Memory B cell (primary cell): ENCODE results near the gene CERS6.

Experiments
- ATAC-seq: fragments of 150-1000 bp; cut with Tn5 transposase; 2 replicates; pipeline ENCODE4 v1.10.0; 2021; ENCODE audit warnings: low read depth, mild to moderate bottlenecking, moderate library complexity
- DNase-seq, 2 donors: peaks; one replicate each; pipeline ENCODE4 v3.0.0; 2022; ENCODE audit warnings: low spot score in 2 of 2
- H3K27ac Mint-ChIP-seq: one replicate; pipeline ENCODE4 v1.8.0; 2022; ENCODE audit warnings: mild to moderate bottlenecking, moderate library complexity, mixed read lengths
- H3K27me3 Mint-ChIP-seq: one replicate; pipeline ENCODE4 v1.8.0; 2022; ENCODE audit warnings: mixed read lengths
- H3K36me3 Mint-ChIP-seq: one replicate; pipeline ENCODE4 v1.8.0; 2022; ENCODE audit warnings: mild to moderate bottlenecking, mixed read lengths
- H3K4me1 Mint-ChIP-seq: one replicate; pipeline ENCODE4 v1.8.0; 2022; ENCODE audit warnings: mixed read lengths
- H3K4me3 Mint-ChIP-seq: one replicate; pipeline ENCODE4 v1.8.0; 2022; ENCODE audit warnings: mild to moderate bottlenecking, moderate library complexity, mixed read lengths
- H3K9me3 Mint-ChIP-seq: one replicate; pipeline ENCODE4 v1.8.0; 2022; ENCODE audit warnings: mixed read lengths

Gene CERS6

DNA sequence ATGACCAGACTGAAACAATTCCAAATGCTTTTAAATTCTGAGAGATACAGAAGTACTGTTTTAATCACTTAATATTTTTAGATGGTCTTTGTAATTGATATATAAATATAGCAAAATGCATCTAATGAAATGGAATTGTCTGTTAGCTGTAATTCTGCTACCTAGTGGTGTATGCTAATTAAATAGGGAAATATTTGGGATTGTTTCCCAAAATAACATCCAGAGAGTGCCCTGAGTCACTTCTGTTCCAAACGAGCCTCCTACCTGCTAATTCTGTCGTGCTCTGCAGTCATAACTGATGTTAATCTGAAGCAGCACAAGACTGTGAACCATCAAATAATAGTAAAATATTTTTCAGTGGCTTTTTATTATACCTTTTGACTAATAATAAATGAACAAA lies 274.9 kb downstream of the CERS6 start:
- H3K4me3 Mint-ChIP-seq, result no peak overlapping the region
- H3K4me1 Mint-ChIP-seq, result no peaks in the 10 kb centered on the region
- H3K36me3 Mint-ChIP-seq, result no peaks in the 10 kb centered on the region
- H3K27ac Mint-ChIP-seq, result no peak overlapping the region
- H3K27me3 Mint-ChIP-seq, result no peaks in the 10 kb centered on the region
- H3K9me3 Mint-ChIP-seq, result no peaks in the 10 kb centered on the region
- ATAC-seq (no peak), DNase-seq (no peak)

- no peak overlapping the region for H3K4me3 Mint-ChIP-seq
Measured at GRCh38 chr2:168731616-168732015, 275.5 kb downstream of the CERS6 start.

DNA sequence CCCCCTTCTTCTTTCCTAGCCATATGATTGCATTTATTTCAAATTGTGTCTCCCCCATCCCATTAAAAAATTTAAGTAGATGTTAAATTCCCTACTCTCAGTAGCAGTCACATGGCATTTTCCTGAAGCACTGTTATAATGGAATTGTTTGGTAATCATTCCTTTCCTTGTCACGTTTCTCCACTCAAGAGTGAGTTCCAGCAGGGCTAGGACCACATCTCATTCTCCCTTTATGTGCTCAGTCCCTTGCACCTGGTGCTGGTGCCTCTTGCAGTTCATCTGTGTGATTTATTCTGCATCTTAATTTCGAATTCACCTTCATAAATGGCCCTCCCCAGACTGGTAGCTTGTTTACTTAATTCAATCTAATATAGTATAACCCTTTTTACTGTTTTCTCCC lies 276.0 kb downstream of the CERS6 start:
- Mint-ChIP-seq H3K27me3 (no peaks in the 10 kb centered on the region), H3K4me1 (no peaks in the 10 kb centered on the region), H3K27ac (no peak overlapping the region), H3K36me3 (no peaks in the 10 kb centered on the region), H3K9me3 (no peaks in the 10 kb centered on the region), H3K4me3 (no peak overlapping the region)
- DNase-seq (no peak), ATAC-seq (no peak)

More at GRCh38 chr2:168731616-168732015, 275.5 kb downstream of the CERS6 start:
- no peaks in the 10 kb centered on the region for H3K9me3 Mint-ChIP-seq
- no peak for ATAC-seq
- DNase-seq, result no peak
- no peaks in the 10 kb centered on the region for H3K4me1 Mint-ChIP-seq
- no peaks in the 10 kb centered on the region for H3K27me3 Mint-ChIP-seq
- H3K36me3 Mint-ChIP-seq, result no peaks in the 10 kb centered on the region
- H3K27ac Mint-ChIP-seq, result no peak overlapping the region

DNA sequence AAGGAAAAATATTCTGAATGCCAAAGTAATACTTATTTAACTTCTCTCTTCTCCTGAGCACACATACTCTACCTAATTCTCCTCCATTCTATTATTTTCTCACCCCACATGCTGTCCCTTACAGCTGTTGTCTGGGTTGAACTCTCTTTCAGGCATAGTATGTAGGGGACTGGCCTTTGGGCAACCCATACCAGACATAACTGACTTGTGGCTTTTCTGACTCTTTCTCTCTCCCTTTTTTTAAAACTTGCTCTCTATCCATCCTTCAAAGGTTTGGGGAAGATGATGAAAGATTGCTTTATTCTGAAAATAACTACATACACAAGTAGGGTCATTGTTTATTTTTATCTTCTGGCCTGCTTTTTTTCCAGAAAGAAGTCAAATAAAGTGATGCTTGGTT lies 276.4 kb downstream of the CERS6 start:
- Mint-ChIP-seq H3K27me3 (no peaks in the 10 kb centered on the region), H3K4me3 (no peak overlapping the region), H3K27ac (no peak overlapping the region), H3K36me3 (no peaks in the 10 kb centered on the region), H3K9me3 (no peaks in the 10 kb centered on the region), H3K4me1 (no peaks in the 10 kb centered on the region)
- no peak for ATAC-seq
- no peak for DNase-seq

GRCh38 chr2:168734199-168734760 lies 278.2 kb downstream of the CERS6 start:
- Mint-ChIP-seq H3K36me3 (no peaks in the 10 kb centered on the region), H3K9me3 (no peaks in the 10 kb centered on the region), H3K27me3 (no peaks in the 10 kb centered on the region), H3K4me3 (no peak overlapping the region), H3K4me1 (no peaks in the 10 kb centered on the region), H3K27ac (no peak overlapping the region)
- ATAC-seq (no peak), DNase-seq (no peak)

GRCh38 chr2:168736649-168737445 lies 280.8 kb downstream of the CERS6 start:
- Mint-ChIP-seq H3K27me3 (no peaks in the 10 kb centered on the region), H3K9me3 (no peaks in the 10 kb centered on the region), H3K27ac (no peak overlapping the region), H3K4me1 (no peaks in the 10 kb centered on the region), H3K4me3 (no peak overlapping the region), H3K36me3 (no peaks in the 10 kb centered on the region)
- ATAC-seq (no peak), DNase-seq (no peak)

GRCh38 chr2:168738062-168738461 lies 282.0 kb downstream of the CERS6 start:
- no peaks in the 10 kb centered on the region for H3K27me3 Mint-ChIP-seq
- ATAC-seq (no peak), DNase-seq (no peak)
- H3K4me3 Mint-ChIP-seq, result no peak overlapping the region
- H3K9me3 Mint-ChIP-seq, result no peaks in the 10 kb centered on the region
- H3K27ac Mint-ChIP-seq, result no peak overlapping the region
- no peaks in the 10 kb centered on the region for H3K36me3 Mint-ChIP-seq
- H3K4me1 Mint-ChIP-seq, result no peaks in the 10 kb centered on the region

GRCh38 chr2:168740360-168740759 lies 284.3 kb downstream of the CERS6 start:
- H3K9me3 Mint-ChIP-seq, result no peaks in the 10 kb centered on the region
- H3K4me3 Mint-ChIP-seq, result no peak overlapping the region
- H3K27ac Mint-ChIP-seq, result no peak overlapping the region
- H3K27me3 Mint-ChIP-seq, result no peaks in the 10 kb centered on the region
- no peaks in the 10 kb centered on the region for H3K4me1 Mint-ChIP-seq
- H3K36me3 Mint-ChIP-seq, result no peaks in the 10 kb centered on the region
- no peak for DNase-seq
- ATAC-seq, result no peak

DNA sequence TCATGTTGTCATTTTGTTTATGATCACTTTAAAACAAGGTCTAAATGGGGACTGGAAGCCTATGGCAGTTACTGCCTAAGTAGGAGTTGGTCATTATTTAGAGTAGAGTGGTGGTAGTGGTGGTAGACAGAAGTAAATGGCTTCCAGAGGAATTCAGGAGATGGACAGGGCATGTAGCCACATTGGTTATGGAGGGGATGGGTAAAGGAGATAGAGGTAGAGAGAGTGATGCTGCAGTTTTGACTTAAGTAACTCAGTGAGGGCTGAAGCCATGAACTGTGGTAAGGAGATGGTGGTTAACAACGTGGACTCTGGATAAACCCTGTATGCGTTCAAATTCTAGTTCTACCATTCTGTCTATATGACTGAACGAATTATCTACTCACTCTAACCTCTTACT lies 284.7 kb downstream of the CERS6 start:
- Mint-ChIP-seq H3K36me3 (no peaks in the 10 kb centered on the region), H3K4me3 (no peak overlapping the region), H3K4me1 (no peaks in the 10 kb centered on the region), H3K27me3 (no peaks in the 10 kb centered on the region), H3K9me3 (no peaks in the 10 kb centered on the region), H3K27ac (no peak overlapping the region)
- ATAC-seq (no peak), DNase-seq (no peak)

- no peak overlapping the region for H3K27ac Mint-ChIP-seq
- H3K4me1 Mint-ChIP-seq, result no peaks in the 10 kb centered on the region
- no peaks in the 10 kb centered on the region for H3K36me3 Mint-ChIP-seq
- ATAC-seq (no peak), DNase-seq (no peak)
- no peaks in the 10 kb centered on the region for H3K9me3 Mint-ChIP-seq
- H3K4me3 Mint-ChIP-seq, result no peak overlapping the region
- no peaks in the 10 kb centered on the region for H3K27me3 Mint-ChIP-seq
Measured at GRCh38 chr2:168742258-168742932, 286.3 kb downstream of the CERS6 start.

DNA sequence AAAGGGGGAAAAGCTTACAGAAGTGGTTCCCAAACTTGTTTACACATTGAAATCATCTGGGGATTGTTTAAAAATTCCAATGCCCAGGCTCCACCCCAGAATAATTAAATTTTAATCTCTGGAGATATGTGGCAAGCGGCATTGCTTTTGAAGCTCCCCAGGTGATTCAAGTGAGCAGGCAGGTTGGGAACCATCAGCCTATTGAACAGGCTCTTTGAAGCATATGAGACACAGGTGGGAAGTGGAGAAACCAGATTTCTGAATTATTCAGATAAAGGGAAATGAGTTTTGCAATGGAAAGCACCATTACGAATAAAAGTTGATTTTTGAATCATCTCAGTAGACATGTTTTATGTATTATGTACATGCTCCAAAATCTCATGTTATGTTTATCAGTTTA lies 288.8 kb downstream of the CERS6 start:
- H3K27ac Mint-ChIP-seq, result no peak overlapping the region
- DNase-seq (no peak), ATAC-seq (no peak)
- H3K9me3 Mint-ChIP-seq, result no peaks in the 10 kb centered on the region
- no peak overlapping the region for H3K4me3 Mint-ChIP-seq
- H3K36me3 Mint-ChIP-seq, result no peaks in the 10 kb centered on the region
- no peaks in the 10 kb centered on the region for H3K27me3 Mint-ChIP-seq
- no peaks in the 10 kb centered on the region for H3K4me1 Mint-ChIP-seq

GRCh38 chr2:168748461-168748860 lies 292.4 kb downstream of the CERS6 start:
- no peaks in the 10 kb centered on the region for H3K4me1 Mint-ChIP-seq
- no peaks in the 10 kb centered on the region for H3K36me3 Mint-ChIP-seq
- H3K9me3 Mint-ChIP-seq, result no peaks in the 10 kb centered on the region
- ATAC-seq (no peak), DNase-seq (no peak)
- no peaks in the 10 kb centered on the region for H3K27me3 Mint-ChIP-seq
- no peak overlapping the region for H3K27ac Mint-ChIP-seq
- H3K4me3 Mint-ChIP-seq, result no peak overlapping the region

GRCh38 chr2:168749297-168749696 lies 293.2 kb downstream of the CERS6 start:
- H3K27ac Mint-ChIP-seq, result no peak overlapping the region
- ATAC-seq, result no peak

GRCh38 chr2:168751104-168751740 lies 295.1 kb downstream of the CERS6 start:
- no peaks in the 10 kb centered on the region for H3K36me3 Mint-ChIP-seq
- H3K9me3 Mint-ChIP-seq, result no peaks in the 10 kb centered on the region
- DNase-seq (no peak), ATAC-seq (no peak)
- no peak overlapping the region for H3K27ac Mint-ChIP-seq
- H3K27me3 Mint-ChIP-seq, result no peaks in the 10 kb centered on the region
- no peaks in the 10 kb centered on the region for H3K4me1 Mint-ChIP-seq
- no peak overlapping the region for H3K4me3 Mint-ChIP-seq

More at GRCh38 chr2:168749297-168749696, 293.2 kb downstream of the CERS6 start:
- Mint-ChIP-seq H3K9me3 (no peaks in the 10 kb centered on the region), H3K4me1 (no peaks in the 10 kb centered on the region), H3K36me3 (no peaks in the 10 kb centered on the region), H3K4me3 (no peak overlapping the region), H3K27me3 (no peaks in the 10 kb centered on the region)
- DNase-seq, result no peak
